Naive thymus-derived CD8-positive, alpha-beta T cell (primary cell): ENCODE data around the gene ZNRF4. TPM values are rescaled to one million over a fixed set of nuclear protein-coding genes. Genes with fewer than 3 reads are reported as not detected.

Experiments
- ATAC-seq, 2 donors: fragments of 150-1000 bp; cut with Tn5 transposase in 1 of 2; sonication (Bioruptor Pico), chemical (Tn5 transposase) in 1 of 2; 1 replicate in 1 of 2; 2 replicates in 1 of 2; pipeline ENCODE4 v1.10.0; 2021; ENCODE audit warnings: mild to moderate bottlenecking in 2 of 2, moderate library complexity in 2 of 2
- POLR2A ChIA-PET: fragments of 350-600 bp; sonication (Branson Sonifier 250); formaldehyde crosslinking; loops from one replicate; lab custom pipeline; 2021; ENCODE audit warnings: antibody characterized with exemption; lab: Charles Lee
- DNase-seq, 10 donors: peaks; one replicate each; pipeline versions ENCODE4 v3.0.0 to v3.0.0-alpha.2; 2020 to 2022
- H3K27ac Mint-ChIP-seq, 10 donors: one replicate each; pipeline ENCODE4 v1.8.0; 2020 to 2022; ENCODE audit warnings: mild to moderate bottlenecking in 10 of 10, mixed read lengths in 10 of 10, moderate library complexity in 4 of 10, inconsistent platforms in 1 of 10
- H3K27me3 Mint-ChIP-seq, 5 donors: one replicate each; pipeline ENCODE4 v1.8.0; 2021 to 2022; ENCODE audit warnings: mixed read lengths in 5 of 5
- H3K36me3 Mint-ChIP-seq, 3 donors: one replicate each; pipeline ENCODE4 v1.8.0; 2020 to 2022; ENCODE audit warnings: mixed read lengths in 3 of 3, mild to moderate bottlenecking in 2 of 3, inconsistent platforms in 1 of 3
- H3K4me1 Mint-ChIP-seq, 4 donors: one replicate each; pipeline ENCODE4 v1.8.0; 2021 to 2022; ENCODE audit warnings: mixed read lengths in 4 of 4
- H3K4me3 Mint-ChIP-seq, 10 donors: one replicate each; pipeline ENCODE4 v1.8.0; 2020 to 2022; ENCODE audit warnings: mild to moderate bottlenecking in 10 of 10, mixed read lengths in 10 of 10, moderate library complexity in 6 of 10, inconsistent platforms in 1 of 10
- H3K9me3 Mint-ChIP-seq, 9 donors: one replicate each; pipeline ENCODE4 v1.8.0; 2020 to 2022; ENCODE audit warnings: mixed read lengths in 9 of 9, mild to moderate bottlenecking in 3 of 9, inconsistent platforms in 1 of 9, moderate library complexity in 1 of 9
- polyA plus RNA-seq, 3 donors: library from polyadenylated mRNA; unstranded; fragments of 300-500 nt; fragmentation: Illumina TruSeq; gene quantifications; one replicate each; pipeline ENCODE4 v1.2.3, GENCODE V29; 2021
- total RNA-seq, 8 experiments: library from RNA in 2 of 8; stranded (reverse) in 2 of 8; gene quantifications; one replicate each; pipeline ENCODE4 v1.2.3 and lab custom pipeline; 2021 to 2026

Gene ZNRF4
- total and polyA plus RNA-seq, 5 experiments from 2014 or later: not detected

DNA sequence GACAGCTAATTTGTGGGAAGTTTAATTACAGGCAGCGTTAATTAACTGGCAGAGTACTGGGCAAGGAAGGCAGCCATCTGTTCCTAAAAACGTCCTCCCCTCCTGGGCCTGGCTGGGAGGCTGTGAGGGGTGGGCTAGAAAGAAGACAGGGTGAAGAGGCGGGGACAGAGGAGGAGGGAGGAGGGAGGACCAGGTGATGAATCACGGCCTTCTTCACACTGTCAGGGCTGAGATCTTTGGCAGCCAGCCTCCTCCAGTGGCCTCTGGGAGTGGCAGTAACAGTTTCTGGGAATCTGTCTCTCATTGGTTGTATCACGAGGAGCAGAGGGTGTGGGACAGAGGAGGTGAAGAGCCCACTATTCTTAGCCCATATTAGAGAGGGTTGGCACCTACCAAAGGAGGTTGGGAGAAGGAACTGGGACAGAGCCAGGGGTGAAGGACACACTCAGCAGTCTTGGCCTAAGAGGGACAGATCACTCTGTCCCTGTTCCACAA lies 9.6 kb upstream of the ZNRF4 start:
- DNase-seq (no peak), ATAC-seq (no peak)
- H3K9me3 Mint-ChIP-seq: no peaks in the 10 kb centered on the region
- H3K4me1 Mint-ChIP-seq: no peaks in the 10 kb centered on the region
- no peak overlapping the region for H3K4me3 Mint-ChIP-seq
- peaks cover 14 to 70% (median 36%) of the 10 kb centered on the region in 5 donors for H3K27me3 Mint-ChIP-seq
- H3K27ac Mint-ChIP-seq: no peak overlapping the region
- POLR2A ChIA-PET: no interaction called here
- no peaks in the 10 kb centered on the region for H3K36me3 Mint-ChIP-seq

DNA sequence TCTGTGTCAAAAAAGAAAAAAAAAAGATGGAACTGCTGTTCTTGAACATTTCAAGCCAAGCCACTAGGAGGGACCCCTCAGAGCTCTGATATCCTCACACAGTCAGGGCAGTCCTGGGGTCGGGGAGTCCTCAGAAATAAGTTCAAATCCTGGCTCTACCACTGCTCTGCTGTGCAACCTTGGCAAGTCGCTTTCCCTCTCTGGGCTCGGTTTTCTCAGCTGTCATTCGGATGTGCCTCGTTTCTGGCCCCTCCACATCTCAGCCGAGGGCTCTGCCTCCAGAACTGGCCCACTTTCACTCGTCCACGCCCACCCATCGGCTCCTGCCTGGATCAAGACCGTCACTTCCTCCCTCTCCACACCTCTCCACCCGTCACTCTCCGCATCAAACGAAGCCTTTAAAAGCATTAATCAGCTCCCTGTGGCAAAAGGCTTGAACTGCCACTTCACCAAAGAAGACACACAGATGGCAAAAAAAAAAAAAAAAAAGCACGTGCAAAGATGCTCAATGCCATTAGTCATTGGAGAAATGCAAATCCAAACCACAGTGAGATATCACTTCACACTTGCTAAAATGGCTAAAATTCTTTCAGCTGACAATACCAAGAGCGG lies 7.4 kb upstream of the ZNRF4 start:
- DNase-seq: no peak
- POLR2A ChIA-PET: interaction anchor here (0.7 kb wide), 1 partner anchor 84 kb away, joined by 7 read pairs; no protein-coding TSS in a partner anchor
- H3K27ac Mint-ChIP-seq: peak overlapping the region in 1 of 10 donors; percentile 32
- ATAC-seq: no peak
- H3K9me3 Mint-ChIP-seq: no peaks in the 10 kb centered on the region
- H3K27me3 Mint-ChIP-seq: peaks cover 13 to 69% (median 36%) of the 10 kb centered on the region in 5 donors
- H3K36me3 Mint-ChIP-seq: no peaks in the 10 kb centered on the region
- no peak overlapping the region for H3K4me3 Mint-ChIP-seq
- H3K4me1 Mint-ChIP-seq: no peaks in the 10 kb centered on the region

- H3K4me1 Mint-ChIP-seq: no peaks in the 10 kb centered on the region
- no peak for ATAC-seq
- H3K36me3 Mint-ChIP-seq: no peaks in the 10 kb centered on the region
- H3K27ac Mint-ChIP-seq: peak overlapping the region in 1 of 10 donors; percentile 32
- DNase-seq: no peak
- H3K27me3 Mint-ChIP-seq: peaks cover 13 to 64% (median 33%) of the 10 kb centered on the region in 5 donors
- no peaks in the 10 kb centered on the region for H3K9me3 Mint-ChIP-seq
- POLR2A ChIA-PET: interaction anchor here (0.7 kb wide), 1 partner anchor 84 kb away, joined by 7 read pairs; no protein-coding TSS in a partner anchor
- H3K4me3 Mint-ChIP-seq: no peak overlapping the region
These were observed 6.8 kb upstream of the ZNRF4 start for GRCh38 chr19:5448374-5448773.

GRCh38 chr19:5450482-5451126 lies 4.6 kb upstream of the ZNRF4 start:
- Mint-ChIP-seq H3K27me3 (peaks cover 13 to 62% (median 37%) of the 10 kb centered on the region in 5 donors), H3K27ac (peak overlapping the region in 1 of 10 donors; percentile 13), H3K4me3 (no peak overlapping the region), H3K36me3 (no peaks in the 10 kb centered on the region), H3K4me1 (no peaks in the 10 kb centered on the region), H3K9me3 (no peaks in the 10 kb centered on the region)
- no peak for ATAC-seq
- POLR2A ChIA-PET: no interaction called here
- DNase-seq: no peak

DNA sequence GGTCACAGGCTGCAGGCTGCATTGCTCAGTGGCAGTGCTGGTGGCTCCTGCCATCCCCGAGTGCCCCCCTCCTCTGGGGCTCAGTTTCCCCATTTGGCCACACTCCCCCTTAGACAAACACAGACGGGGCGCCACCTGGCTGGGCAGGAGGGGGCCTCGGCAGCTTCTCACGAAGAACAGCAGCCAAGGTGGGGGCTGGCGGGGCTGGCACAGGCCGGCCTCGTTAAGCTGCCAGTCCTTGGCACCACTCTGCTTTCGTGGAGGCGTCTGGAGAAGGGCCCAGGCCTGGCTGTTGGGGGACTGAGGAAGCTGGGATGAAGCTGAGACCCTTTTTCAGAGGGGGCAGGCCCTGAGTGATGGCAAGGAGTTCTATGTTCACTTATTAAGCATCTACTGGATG lies 3.7 kb upstream of the ZNRF4 start:
- H3K9me3 Mint-ChIP-seq: no peaks in the 10 kb centered on the region
- peaks cover 13 to 56% (median 35%) of the 10 kb centered on the region in 5 donors for H3K27me3 Mint-ChIP-seq
- DNase-seq (no peak), ATAC-seq (no peak)
- H3K4me1 Mint-ChIP-seq: no peaks in the 10 kb centered on the region
- no peak overlapping the region for H3K27ac Mint-ChIP-seq
- POLR2A ChIA-PET: no interaction called here
- H3K4me3 Mint-ChIP-seq: no peak overlapping the region
- H3K36me3 Mint-ChIP-seq: no peaks in the 10 kb centered on the region

GRCh38 chr19:5452594-5453565 lies 2.3 kb upstream of the ZNRF4 start:
- POLR2A ChIA-PET: no interaction called here
- DNase-seq (no peak), ATAC-seq (no peak)
- Mint-ChIP-seq H3K27me3 (peaks cover 11 to 43% (median 27%) of the 10 kb centered on the region in 5 donors), H3K9me3 (no peaks in the 10 kb centered on the region), H3K4me3 (no peak overlapping the region), H3K4me1 (no peaks in the 10 kb centered on the region), H3K36me3 (no peaks in the 10 kb centered on the region), H3K27ac (no peak overlapping the region)

DNA sequence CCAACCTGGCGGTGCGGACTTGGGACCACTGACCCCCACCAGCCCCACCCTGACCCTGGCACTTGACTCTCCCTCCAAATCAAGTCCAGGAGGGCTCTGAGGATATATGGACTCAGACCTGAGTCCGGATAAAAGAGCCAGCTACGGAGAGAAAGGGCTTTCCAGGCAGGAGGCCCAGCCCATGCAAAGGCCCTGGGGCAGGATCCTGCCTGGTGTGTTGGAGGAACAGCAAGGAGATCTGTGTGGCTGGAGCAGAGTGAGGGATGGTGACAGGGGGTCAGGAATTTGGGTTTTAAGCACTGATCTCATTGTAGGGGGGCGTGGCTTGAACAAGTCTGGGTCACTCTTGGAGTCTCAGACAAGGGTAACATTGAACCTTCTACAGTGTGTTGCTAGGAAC lies 474 bp upstream of the ZNRF4 start:
- ATAC-seq: no peak
- Mint-ChIP-seq H3K36me3 (no peaks in the 10 kb centered on the region), H3K27ac (no peak overlapping the region), H3K4me3 (no peak overlapping the region), H3K27me3 (peaks cover 6 to 27% (median 24%) of the 10 kb centered on the region in 5 donors), H3K9me3 (no peaks in the 10 kb centered on the region), H3K4me1 (no peaks in the 10 kb centered on the region)
- POLR2A ChIA-PET: no interaction called here
- no peak for DNase-seq

GRCh38 chr19:5456130-5456840 lies 1.1 kb downstream of the ZNRF4 start:
- Mint-ChIP-seq H3K27ac (no peak overlapping the region), H3K27me3 (peaks cover 1 to 14% (median 12%) of the 10 kb centered on the region in 5 donors), H3K36me3 (no peaks in the 10 kb centered on the region), H3K4me3 (no peak overlapping the region), H3K4me1 (no peaks in the 10 kb centered on the region), H3K9me3 (peaks cover 0 to 2% (median 0%) of the 10 kb centered on the region in 9 donors)
- ATAC-seq (no peak), DNase-seq (no peak)
- POLR2A ChIA-PET: no interaction called here

DNA sequence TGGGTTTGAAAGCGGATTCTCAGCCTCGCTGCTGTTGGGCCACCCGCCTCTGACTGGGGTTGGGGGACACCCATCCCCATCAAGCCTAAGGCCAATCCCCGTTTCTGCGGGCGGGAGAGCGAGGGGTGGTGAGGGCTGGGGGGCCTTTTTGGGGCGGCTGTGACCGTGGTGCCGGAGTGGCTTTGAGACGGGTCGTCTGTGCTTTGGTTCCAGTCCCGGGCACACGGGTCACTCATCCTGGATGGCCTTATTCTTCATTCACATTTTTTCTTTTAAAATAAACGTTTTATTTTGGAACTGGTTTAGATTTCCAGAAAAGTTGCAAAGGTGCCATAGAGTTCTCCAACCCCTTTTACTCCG lies 1.6 kb downstream of the ZNRF4 start:
- no peak overlapping the region for H3K4me3 Mint-ChIP-seq
- POLR2A ChIA-PET: no interaction called here
- peaks cover 0 to 2% (median 0%) of the 10 kb centered on the region in 9 donors for H3K9me3 Mint-ChIP-seq

DNA sequence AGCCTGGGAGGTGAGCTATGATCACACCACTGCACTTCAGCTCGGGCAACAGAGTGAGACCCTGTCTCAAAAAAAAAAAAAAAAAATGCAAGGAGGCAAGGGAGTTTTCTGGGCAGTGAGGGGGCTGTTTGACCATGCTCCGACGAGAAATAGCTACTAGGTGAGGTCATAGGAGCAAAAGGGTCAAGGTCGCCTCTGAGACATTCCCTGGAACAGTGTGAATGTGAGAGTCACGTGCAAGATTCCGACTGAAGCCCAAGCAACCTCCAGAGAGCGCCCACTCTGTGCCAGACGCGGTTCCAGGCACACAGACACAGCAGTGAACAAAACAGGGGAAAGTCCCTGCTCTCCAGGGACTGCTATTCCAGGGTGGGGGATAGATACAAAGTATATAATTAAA lies 2.5 kb downstream of the ZNRF4 start:
- H3K4me1 Mint-ChIP-seq: no peaks in the 10 kb centered on the region
- ATAC-seq: no peak

More for the DNA sequence above, 1.6 kb downstream of the ZNRF4 start:
- ATAC-seq (no peak), DNase-seq (no peak)
- Mint-ChIP-seq H3K27me3 (peaks cover 1 to 14% (median 11%) of the 10 kb centered on the region in 5 donors), H3K27ac (no peak overlapping the region), H3K4me1 (no peaks in the 10 kb centered on the region), H3K36me3 (no peaks in the 10 kb centered on the region)

GRCh38 chr19:5458420-5458819 lies 3.2 kb downstream of the ZNRF4 start:
- Mint-ChIP-seq H3K27ac (peak overlapping the region in 1 of 10 donors; percentile 56), H3K36me3 (peaks cover 0 to 5% (median 0%) of the 10 kb centered on the region in 3 donors), H3K9me3 (peaks cover 0 to 12% (median 3%) of the 10 kb centered on the region in 9 donors), H3K27me3 (peaks cover 6 to 15% (median 12%) of the 10 kb centered on the region in 5 donors), H3K4me1 (no peaks in the 10 kb centered on the region), H3K4me3 (no peak overlapping the region)
- ATAC-seq (no peak), DNase-seq (no peak)
- POLR2A ChIA-PET: no interaction called here

More for the DNA sequence above, 2.5 kb downstream of the ZNRF4 start:
- DNase-seq: no peak
- POLR2A ChIA-PET: no interaction called here
- Mint-ChIP-seq H3K9me3 (peaks cover 0 to 6% (median 0%) of the 10 kb centered on the region in 9 donors), H3K4me3 (no peak overlapping the region), H3K36me3 (peaks cover 0 to 1% (median 0%) of the 10 kb centered on the region in 3 donors), H3K27ac (peak overlapping the region in 1 of 10 donors; percentile 25), H3K27me3 (peaks cover 3 to 13% (median 11%) of the 10 kb centered on the region in 5 donors)

- Mint-ChIP-seq H3K36me3 (peaks cover 0 to 5% (median 0%) of the 10 kb centered on the region in 3 donors), H3K4me1 (no peaks in the 10 kb centered on the region), H3K27ac (no peak overlapping the region), H3K9me3 (peaks cover 0 to 13% (median 3%) of the 10 kb centered on the region in 9 donors), H3K27me3 (peaks cover 6 to 16% (median 11%) of the 10 kb centered on the region in 5 donors), H3K4me3 (no peak overlapping the region)
- POLR2A ChIA-PET: no interaction called here
- DNase-seq: no peak
- no peak for ATAC-seq
These were observed 4.1 kb downstream of the ZNRF4 start for GRCh38 chr19:5459360-5459759.
